Mesothelial cell of epicardium (in vitro differentiated cells): ENCODE measurements around the gene EML1. TPM values are rescaled to one million over a fixed set of nuclear protein-coding genes. Genes with fewer than 3 reads are reported as not detected.

ENCODE experiments used
- DNase-seq, 2 experiments: peaks; one replicate each; pipeline ENCODE4 v3.0.0; 2021; ENCODE audit warnings: low spot score in 2 of 2; ENCODE audit not compliant: unreplicated experiment in 2 of 2
- H3K27ac Mint-ChIP-seq: 2 replicates; pipeline ENCODE4 v1.8.0; 2021; ENCODE audit warnings: mixed read lengths
- H3K27me3 Mint-ChIP-seq: 2 replicates; pipeline ENCODE4 v1.8.0; 2021; ENCODE audit warnings: low read depth, mixed read lengths
- H3K36me3 Mint-ChIP-seq: 2 replicates; pipeline ENCODE4 v1.8.0; 2021; ENCODE audit warnings: mixed read lengths
- H3K4me1 Mint-ChIP-seq: 2 replicates; pipeline ENCODE4 v1.8.0; 2021; ENCODE audit warnings: mixed read lengths
- H3K4me3 Mint-ChIP-seq: 2 replicates; pipeline ENCODE4 v1.8.0; 2021; ENCODE audit warnings: mild to moderate bottlenecking, moderate library complexity, mixed read lengths
- H3K9me3 Mint-ChIP-seq: 2 replicates; pipeline ENCODE4 v1.8.0; 2021; ENCODE audit warnings: mixed read lengths
- total RNA-seq: library from RNA; stranded (reverse); gene quantifications from 3 replicates; pipeline ENCODE4 v1.2.1, GENCODE V29; 2021
- TF ChIP-seq, protein P1 (sequence below): fragments of 200-600 bp; sonication (generic); IDR thresholded peaks from one replicate; pipeline ENCODE4 v1.5.0; 2021; ENCODE audit warnings: antibody characterized with exemption; ENCODE audit not compliant: unreplicated experiment

EML1 gene
- total RNA-seq, 1 donor from 2014 or later = 18.9 TPM

DNA sequence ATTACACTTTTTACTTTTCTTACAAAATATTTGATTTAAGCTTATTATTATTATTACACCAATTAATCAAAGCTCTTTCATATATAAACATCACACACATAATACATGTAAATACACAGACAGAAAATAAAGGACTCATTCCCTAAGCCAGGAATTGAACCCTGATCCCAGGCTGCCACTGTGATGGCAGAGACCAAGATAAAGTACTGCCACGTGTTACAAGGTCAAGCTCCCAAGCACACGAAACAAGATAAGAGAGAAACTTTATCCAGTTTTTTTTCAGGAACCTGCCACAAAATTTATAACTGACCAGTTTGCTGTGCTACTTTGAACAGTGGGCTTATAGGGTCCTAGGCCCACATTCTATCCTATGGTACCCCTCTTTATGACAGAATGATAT is 111.3 kb downstream of the EML1 start:
- Mint-ChIP-seq H3K9me3 (peaks cover 13% of the 10 kb centered on the region), H3K4me1 (no peaks in the 10 kb centered on the region), H3K27me3 (peaks cover 15% of the 10 kb centered on the region), H3K4me3 (no peak overlapping the region), H3K36me3 (peaks cover 46% of the 10 kb centered on the region), H3K27ac (no peak overlapping the region)
- TF ChIP-seq, protein P1, sequence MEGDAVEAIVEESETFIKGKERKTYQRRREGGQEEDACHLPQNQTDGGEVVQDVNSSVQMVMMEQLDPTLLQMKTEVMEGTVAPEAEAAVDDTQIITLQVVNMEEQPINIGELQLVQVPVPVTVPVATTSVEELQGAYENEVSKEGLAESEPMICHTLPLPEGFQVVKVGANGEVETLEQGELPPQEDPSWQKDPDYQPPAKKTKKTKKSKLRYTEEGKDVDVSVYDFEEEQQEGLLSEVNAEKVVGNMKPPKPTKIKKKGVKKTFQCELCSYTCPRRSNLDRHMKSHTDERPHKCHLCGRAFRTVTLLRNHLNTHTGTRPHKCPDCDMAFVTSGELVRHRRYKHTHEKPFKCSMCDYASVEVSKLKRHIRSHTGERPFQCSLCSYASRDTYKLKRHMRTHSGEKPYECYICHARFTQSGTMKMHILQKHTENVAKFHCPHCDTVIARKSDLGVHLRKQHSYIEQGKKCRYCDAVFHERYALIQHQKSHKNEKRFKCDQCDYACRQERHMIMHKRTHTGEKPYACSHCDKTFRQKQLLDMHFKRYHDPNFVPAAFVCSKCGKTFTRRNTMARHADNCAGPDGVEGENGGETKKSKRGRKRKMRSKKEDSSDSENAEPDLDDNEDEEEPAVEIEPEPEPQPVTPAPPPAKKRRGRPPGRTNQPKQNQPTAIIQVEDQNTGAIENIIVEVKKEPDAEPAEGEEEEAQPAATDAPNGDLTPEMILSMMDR = no peak
- no peak for DNase-seq

DNA sequence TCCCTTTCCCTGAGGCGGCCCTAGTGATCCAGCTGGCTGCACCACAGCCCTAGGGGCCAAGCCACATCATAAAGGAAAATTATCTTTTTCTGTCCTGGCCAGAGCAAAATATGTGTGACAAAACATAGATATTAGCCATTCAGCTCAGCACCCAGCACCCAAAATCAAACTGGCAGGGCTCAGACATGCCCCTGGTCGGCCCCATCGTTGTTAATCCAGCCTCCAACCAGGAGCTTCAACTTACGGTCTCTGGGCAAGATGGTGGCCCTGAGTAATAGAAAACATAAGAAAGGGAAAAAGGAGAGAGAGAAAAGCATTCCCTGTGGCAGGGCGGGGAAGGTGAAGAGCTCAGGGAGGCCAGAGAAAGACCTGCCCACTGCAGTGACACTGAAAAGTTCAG is 111.9 kb downstream of the EML1 start:
- Mint-ChIP-seq H3K9me3 (peaks cover 13% of the 10 kb centered on the region), H3K36me3 (peaks cover 46% of the 10 kb centered on the region), H3K27me3 (peaks cover 16% of the 10 kb centered on the region), H3K4me3 (no peak overlapping the region), H3K27ac (no peak overlapping the region), H3K4me1 (peaks cover under 1% of the 10 kb centered on the region)
- no peak for DNase-seq
- TF ChIP-seq, protein P1 = no peak

DNA sequence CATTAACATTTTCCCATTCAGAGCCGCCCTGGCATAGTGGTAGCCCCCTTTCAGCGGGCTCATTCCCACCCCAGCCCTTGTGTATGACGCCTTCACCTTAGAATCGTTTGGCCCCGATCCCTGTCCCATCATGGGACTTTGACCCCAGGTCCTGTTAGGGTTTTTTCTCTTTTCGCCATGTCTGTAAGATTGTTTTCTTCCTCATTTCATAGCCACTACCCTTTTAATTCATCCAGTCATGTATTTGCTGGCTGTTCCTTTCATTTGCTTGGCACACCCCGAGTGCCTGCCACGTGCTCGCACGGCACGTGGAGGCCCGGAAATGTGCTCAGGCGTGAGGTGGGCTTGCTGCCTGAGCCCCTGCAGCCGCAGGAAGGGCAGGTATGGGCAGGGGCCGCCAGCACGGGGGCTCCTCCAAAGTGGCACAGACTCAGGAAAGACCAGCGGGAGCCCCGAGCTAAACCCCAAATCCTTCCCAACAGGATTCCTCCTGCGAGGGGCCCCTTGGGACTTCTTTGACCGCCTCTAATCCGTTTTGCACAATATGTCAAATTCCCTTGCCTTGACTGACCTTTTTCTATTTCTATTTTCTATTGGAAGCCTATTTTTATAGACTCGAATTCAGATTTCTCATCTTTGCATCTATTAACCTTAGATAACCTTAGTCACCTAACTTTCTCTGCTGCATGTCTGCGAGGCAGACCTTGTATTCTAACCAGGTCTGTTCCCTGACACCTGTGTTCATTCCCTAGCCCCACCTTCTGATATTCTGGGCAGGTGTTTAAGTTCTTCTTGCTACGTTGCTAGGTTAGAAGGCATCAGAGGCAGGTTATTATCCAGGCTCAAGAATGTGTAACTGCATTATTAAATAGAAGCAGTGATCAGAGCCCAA is 114.8 kb downstream of the EML1 start:
- DNase-seq = no peak
- Mint-ChIP-seq H3K36me3 (peaks cover 34% of the 10 kb centered on the region), H3K27me3 (peaks cover 21% of the 10 kb centered on the region), H3K4me1 (peaks cover 5% of the 10 kb centered on the region), H3K4me3 (no peak overlapping the region), H3K9me3 (peaks cover 5% of the 10 kb centered on the region), H3K27ac (no peak overlapping the region)
- TF ChIP-seq, protein P1 = no peak

DNA sequence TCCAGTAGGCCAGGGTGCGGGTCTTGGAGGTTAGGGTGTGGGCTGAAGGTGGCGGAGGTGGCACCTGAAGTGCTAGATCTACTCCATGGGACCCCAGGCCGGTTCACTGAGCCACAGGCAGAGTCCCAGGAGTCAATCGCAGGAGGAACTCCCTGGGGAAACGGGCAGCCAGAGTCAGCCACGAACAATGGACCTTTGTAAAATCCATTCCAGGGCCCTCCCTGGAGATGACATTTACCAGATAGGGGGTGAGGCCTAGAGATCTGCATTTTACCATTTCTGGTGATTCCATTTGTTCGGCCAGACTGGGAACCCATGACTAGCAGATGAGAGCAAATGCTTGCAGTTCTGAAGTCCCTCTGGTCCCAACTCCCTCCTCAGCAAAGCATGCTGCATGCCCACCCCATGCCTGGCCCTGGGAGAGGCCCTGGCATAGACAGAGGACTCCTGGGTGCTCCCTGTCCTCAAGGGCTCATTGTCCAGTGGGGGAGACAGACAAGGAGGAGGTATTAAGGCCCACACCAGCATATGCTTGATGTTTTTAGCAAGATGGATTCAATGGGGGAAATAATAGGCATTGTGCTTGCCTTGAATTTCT is 115.5 kb downstream of the EML1 start:
- DNase-seq = no peak
- Mint-ChIP-seq H3K9me3 (no peaks in the 10 kb centered on the region), H3K36me3 (peaks cover 30% of the 10 kb centered on the region), H3K27ac (no peak overlapping the region), H3K27me3 (peaks cover 21% of the 10 kb centered on the region), H3K4me1 (peaks cover 5% of the 10 kb centered on the region), H3K4me3 (no peak overlapping the region)
- TF ChIP-seq, protein P1 = no peak

DNA sequence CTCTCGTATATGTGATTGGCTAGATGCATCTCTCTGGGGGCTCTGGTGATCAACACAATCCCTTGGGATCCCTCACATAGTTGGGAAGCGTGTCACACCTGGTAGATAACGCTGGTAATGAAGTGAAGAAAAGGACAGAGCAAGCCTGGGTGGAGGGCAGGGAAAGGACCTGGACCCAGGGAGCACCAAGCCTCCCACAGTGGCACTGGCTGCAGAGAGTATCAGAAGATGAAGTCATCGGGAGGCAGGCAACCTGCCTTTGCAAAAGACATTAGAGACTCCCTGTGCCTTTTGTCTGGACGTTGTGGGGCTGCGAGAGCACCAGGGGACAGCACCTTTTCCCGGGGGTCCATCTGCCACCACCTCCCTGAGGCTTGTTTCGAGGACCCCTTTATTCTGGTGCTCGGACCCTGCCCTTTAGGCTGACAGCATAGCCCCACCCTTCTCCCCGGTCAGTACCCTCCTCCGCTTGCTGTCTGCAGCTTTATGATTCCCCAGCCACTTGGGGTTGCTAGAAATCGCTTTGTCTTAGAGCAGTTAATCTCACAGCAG is 116.4 kb downstream of the EML1 start:
- DNase-seq = no peak

More for the DNA sequence above, 116.4 kb downstream of the EML1 start:
- Mint-ChIP-seq H3K27ac (no peak overlapping the region), H3K4me3 (no peak overlapping the region), H3K9me3 (no peaks in the 10 kb centered on the region), H3K27me3 (peaks cover 21% of the 10 kb centered on the region), H3K4me1 (peaks cover 5% of the 10 kb centered on the region), H3K36me3 (peaks cover 28% of the 10 kb centered on the region)
- TF ChIP-seq, protein P1 = no peak
